Osteoblast (primary cell): Measurements from ENCODE around the gene SPHK1. TPM values are rescaled to one million over a fixed set of nuclear protein-coding genes. Genes with fewer than 3 reads are reported as not detected.

ENCODE experiments used
- DNase-seq: peaks from one replicate; pipeline ENCODE4 v3.0.0; 2011; ENCODE audit warnings: low spot score, mixed read lengths; ENCODE audit not compliant: insufficient read length; ENCODE audit errors: missing footprints
- H2AFZ ChIP-seq: 2 replicates; pipeline ENCODE4 v1.6.0; 2011; ENCODE audit warnings: mild to moderate bottlenecking, low read length
- H3K27ac ChIP-seq: 2 replicates; pipeline ENCODE4 v1.5.1; 2011; ENCODE audit warnings: mild to moderate bottlenecking, low read depth, low read length, moderate library complexity
- H3K27me3 ChIP-seq: 2 replicates; pipeline ENCODE4 v1.6.0; 2012; ENCODE audit warnings: mild to moderate bottlenecking, control low read depth, inconsistent platforms, low read length, moderate library complexity; ENCODE audit not compliant: insufficient read depth
- H3K36me3 ChIP-seq: 2 replicates; pipeline ENCODE4 v1.5.1; 2011; ENCODE audit warnings: mild to moderate bottlenecking, low read length, control low read depth, moderate library complexity; ENCODE audit not compliant: insufficient read depth
- H3K4me1 ChIP-seq: 2 replicates; pipeline ENCODE4 v1.5.1; 2011; ENCODE audit warnings: mild to moderate bottlenecking, low read length, control low read depth, moderate library complexity; ENCODE audit not compliant: insufficient read depth
- H3K4me2 ChIP-seq: 2 replicates; pipeline ENCODE4 v1.6.0; 2011; ENCODE audit warnings: mild to moderate bottlenecking, low read length; ENCODE audit not compliant: insufficient read depth
- H3K4me3 ChIP-seq: fragments of 200-600 bp; sonication (generic); 3 replicates; pipeline ENCODE4 v1.5.1; 2012; ENCODE audit warnings: mild to moderate bottlenecking, low read length, inconsistent platforms; ENCODE audit not compliant: insufficient read depth
- H3K79me2 ChIP-seq: 2 replicates; pipeline ENCODE4 v1.6.0; 2012; ENCODE audit warnings: mild to moderate bottlenecking, low read length, control low read depth, inconsistent platforms; ENCODE audit not compliant: insufficient read depth
- H3K9me3 ChIP-seq: 2 replicates; pipeline ENCODE4 v1.5.1; 2011; ENCODE audit warnings: low read depth, low read length, control low read depth
- H4K20me1 ChIP-seq: 2 replicates; pipeline ENCODE4 v1.6.0; 2012; ENCODE audit warnings: mild to moderate bottlenecking, low read length, control low read depth; ENCODE audit not compliant: insufficient read depth
- CTCF ChIP-seq: IDR thresholded peaks from 2 replicates; pipeline ENCODE4 v1.5.1; 2011; ENCODE audit warnings: mild to moderate bottlenecking, low read depth, low read length, moderate library complexity; ENCODE audit errors: extremely low read depth
- total RNA-seq: library from RNA; depleted of rRNA; stranded (reverse); fragments of >200 nt; gene quantifications from 2 replicates; pipeline ENCODE4 v1.2.3, GENCODE V29; 2012

Gene SPHK1
- total RNA-seq, 1 donor: 112 TPM

DNA sequence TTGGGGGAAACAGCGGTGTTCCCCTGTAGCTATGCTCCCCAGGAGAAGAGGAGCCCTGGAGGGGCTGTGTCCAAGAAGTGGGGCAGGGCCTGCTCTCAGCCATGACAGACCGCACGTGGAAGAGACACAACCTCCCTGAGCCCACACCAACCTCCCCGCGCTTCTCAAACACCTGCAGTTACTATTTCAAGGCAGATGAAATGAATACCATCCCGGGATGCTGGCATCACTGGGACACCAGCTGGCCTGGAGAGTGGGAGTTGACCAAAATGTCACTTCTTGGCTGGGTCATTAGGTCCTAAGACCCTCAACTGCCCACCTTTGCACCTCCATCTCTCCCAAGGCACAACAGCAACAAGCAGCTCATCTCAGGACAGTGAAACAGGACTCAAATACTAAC, 32.0 kb downstream of the SPHK1 start:
- no peak overlapping the region for H3K4me2 ChIP-seq
- TF ChIP-seq CTCF: no peak

DNA sequence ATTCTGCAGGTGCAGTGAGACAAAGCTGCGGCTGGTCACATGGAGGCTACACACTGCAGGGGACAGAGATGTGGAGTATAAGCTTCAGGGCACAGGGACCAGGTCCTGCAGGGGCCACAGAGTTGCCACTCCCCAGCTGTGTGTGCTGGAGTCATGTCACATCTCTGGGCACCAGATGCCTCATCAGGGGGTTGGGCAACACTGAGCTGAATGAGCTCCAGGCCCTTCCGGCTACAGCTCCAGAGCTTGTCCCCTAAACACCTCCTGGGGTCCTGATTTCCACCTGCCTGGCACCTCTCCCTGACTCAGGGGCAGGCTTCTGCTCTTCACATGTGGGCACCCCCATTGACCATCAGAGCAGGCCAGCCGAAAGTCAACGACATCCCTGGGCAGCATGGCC, 32.5 kb downstream of the SPHK1 start:
- peaks cover 61% of the 10 kb centered on the region for H4K20me1 ChIP-seq

More for the DNA sequence above, 32.0 kb downstream of the SPHK1 start:
- peaks cover 73% of the 10 kb centered on the region for H3K79me2 ChIP-seq
- DNase-seq: peak; percentile 66
- peaks cover 10% of the 10 kb centered on the region for H3K4me1 ChIP-seq
- H3K4me3 ChIP-seq: no peak overlapping the region
- H3K27me3 ChIP-seq: no peaks in the 10 kb centered on the region
- no peaks in the 10 kb centered on the region for H3K9me3 ChIP-seq
- H4K20me1 ChIP-seq: peaks cover 57% of the 10 kb centered on the region
- H3K36me3 ChIP-seq: peaks cover 5% of the 10 kb centered on the region
- H2AFZ ChIP-seq: no peak overlapping the region
- H3K27ac ChIP-seq: no peak overlapping the region

GRCh38 chr17:76417499-76418143, 33.2 kb downstream of the SPHK1 start:
- peaks cover 10% of the 10 kb centered on the region for H3K4me1 ChIP-seq
- no peak overlapping the region for H3K27ac ChIP-seq
- no peaks in the 10 kb centered on the region for H3K9me3 ChIP-seq
- no peak overlapping the region for H3K4me3 ChIP-seq
- no peak overlapping the region for H2AFZ ChIP-seq
- TF ChIP-seq CTCF: no peak
- H3K4me2 ChIP-seq: no peak overlapping the region
- no peak for DNase-seq
- peaks cover 5% of the 10 kb centered on the region for H3K36me3 ChIP-seq
- H4K20me1 ChIP-seq: peaks cover 65% of the 10 kb centered on the region
- H3K27me3 ChIP-seq: no peaks in the 10 kb centered on the region
- peaks cover 81% of the 10 kb centered on the region for H3K79me2 ChIP-seq

More for the DNA sequence above, 32.5 kb downstream of the SPHK1 start:
- Histone ChIP-seq H3K4me3 (no peak overlapping the region), H2AFZ (no peak overlapping the region), H3K36me3 (peaks cover 5% of the 10 kb centered on the region), H3K4me1 (peaks cover 10% of the 10 kb centered on the region), H3K27ac (no peak overlapping the region), H3K27me3 (no peaks in the 10 kb centered on the region), H3K79me2 (peaks cover 76% of the 10 kb centered on the region), H3K4me2 (no peak overlapping the region), H3K9me3 (no peaks in the 10 kb centered on the region)
- no peak for DNase-seq
- no peak for TF ChIP-seq CTCF

- H2AFZ ChIP-seq: no peak overlapping the region
- no peak overlapping the region for H3K4me3 ChIP-seq
Measured at GRCh38 chr17:76419576-76420260, 35.3 kb downstream of the SPHK1 start.

More at GRCh38 chr17:76419576-76420260, 35.3 kb downstream of the SPHK1 start:
- peak; percentile 78 for DNase-seq
- Histone ChIP-seq H3K36me3 (peaks cover 5% of the 10 kb centered on the region), H3K4me2 (no peak overlapping the region), H3K27me3 (no peaks in the 10 kb centered on the region), H3K79me2 (peaks cover 70% of the 10 kb centered on the region), H3K4me1 (peaks cover 5% of the 10 kb centered on the region), H4K20me1 (peaks cover 53% of the 10 kb centered on the region), H3K9me3 (no peaks in the 10 kb centered on the region), H3K27ac (no peak overlapping the region)
- no peak for TF ChIP-seq CTCF
